DOHH2 (cell line): ENCODE results near the gene HTRA3.

Experiments
- H3F3A ChIP-seq: fragments of 200-600 bp; sonication (generic), shearing (Covaris generic); 2 replicates; pipeline ENCODE4 v1.6.0; 2016; ENCODE audit warnings: antibody characterized with exemption, mild to moderate bottlenecking; ENCODE audit not compliant: control insufficient read depth, insufficient read depth
- H3K27ac ChIP-seq: fragments of 200-600 bp; sonication (generic); 2 replicates; pipeline ENCODE4 v1.5.1; 2014; ENCODE audit warnings: low read depth, mild to moderate bottlenecking, low read length, moderate library complexity
- H3K27me3 ChIP-seq: fragments of 200-600 bp; sonication (generic); 2 replicates; pipeline ENCODE4 v1.6.1; 2014; ENCODE audit warnings: mild to moderate bottlenecking, low read length, mixed read lengths; ENCODE audit not compliant: control insufficient read depth
- H3K36me3 ChIP-seq: fragments of 200-600 bp; sonication (generic); 2 replicates; pipeline ENCODE4 v1.6.1; 2014; ENCODE audit warnings: mild to moderate bottlenecking, low read length, moderate library complexity, mixed read lengths; ENCODE audit not compliant: control insufficient read depth
- H3K4me1 ChIP-seq: fragments of 200-600 bp; sonication (generic); 2 replicates; pipeline ENCODE4 v1.6.1; 2014; ENCODE audit warnings: mild to moderate bottlenecking, low read length, mixed read lengths; ENCODE audit not compliant: control insufficient read depth
- H3K4me2 ChIP-seq: fragments of 200-600 bp; sonication (generic); 2 replicates; pipeline ENCODE4 v1.6.0; 2014; ENCODE audit warnings: mild to moderate bottlenecking, low read length, moderate library complexity
- H3K4me3 ChIP-seq: fragments of 200-600 bp; sonication (generic); 2 replicates; pipeline ENCODE4 v1.5.1; 2014; ENCODE audit warnings: mild to moderate bottlenecking, low read length, mixed read lengths
- H3K79me2 ChIP-seq: fragments of 200-600 bp; sonication (generic); 2 replicates; pipeline ENCODE4 v1.6.1; 2014; ENCODE audit warnings: mild to moderate bottlenecking, low read length, mixed read lengths; ENCODE audit not compliant: control insufficient read depth
- H3K9me2 ChIP-seq: fragments of 200-600 bp; sonication (generic); replicated peaks from 2 replicates; pipeline ENCODE4 v1.6.1; 2014; ENCODE audit warnings: mild to moderate bottlenecking, low read length, mixed read lengths; ENCODE audit not compliant: control insufficient read depth
- H3K9me3 ChIP-seq: fragments of 200-600 bp; sonication (generic); 2 replicates; pipeline ENCODE4 v1.6.1; 2014; ENCODE audit warnings: antibody characterized with exemption, low read length, mixed read lengths; ENCODE audit not compliant: control insufficient read depth, insufficient read depth
- H4K20me1 ChIP-seq: fragments of 200-600 bp; sonication (generic); 2 replicates; pipeline ENCODE4 v1.6.0; 2014; ENCODE audit warnings: low read depth, mild to moderate bottlenecking, antibody characterized with exemption, low read length, moderate library complexity; ENCODE audit not compliant: control insufficient read depth, insufficient read depth
- EZH2phosphoT487 ChIP-seq: fragments of 200-600 bp; sonication (generic); IDR thresholded peaks from 2 replicates; pipeline ENCODE4 v1.6.1; 2017; ENCODE audit warnings: borderline replicate concordance, mild to moderate bottlenecking, antibody characterized with exemption, low read length, moderate library complexity, mixed read lengths
- TF ChIP-seq, protein P1 (sequence below): fragments of 200-600 bp; sonication (generic); IDR thresholded peaks from one replicate; pipeline ENCODE4 v1.5.1; 2014; ENCODE audit warnings: antibody characterized with exemption, mild to moderate bottlenecking, low read depth, low read length; ENCODE audit not compliant: poor library complexity, severe bottlenecking

HTRA3 gene

DNA sequence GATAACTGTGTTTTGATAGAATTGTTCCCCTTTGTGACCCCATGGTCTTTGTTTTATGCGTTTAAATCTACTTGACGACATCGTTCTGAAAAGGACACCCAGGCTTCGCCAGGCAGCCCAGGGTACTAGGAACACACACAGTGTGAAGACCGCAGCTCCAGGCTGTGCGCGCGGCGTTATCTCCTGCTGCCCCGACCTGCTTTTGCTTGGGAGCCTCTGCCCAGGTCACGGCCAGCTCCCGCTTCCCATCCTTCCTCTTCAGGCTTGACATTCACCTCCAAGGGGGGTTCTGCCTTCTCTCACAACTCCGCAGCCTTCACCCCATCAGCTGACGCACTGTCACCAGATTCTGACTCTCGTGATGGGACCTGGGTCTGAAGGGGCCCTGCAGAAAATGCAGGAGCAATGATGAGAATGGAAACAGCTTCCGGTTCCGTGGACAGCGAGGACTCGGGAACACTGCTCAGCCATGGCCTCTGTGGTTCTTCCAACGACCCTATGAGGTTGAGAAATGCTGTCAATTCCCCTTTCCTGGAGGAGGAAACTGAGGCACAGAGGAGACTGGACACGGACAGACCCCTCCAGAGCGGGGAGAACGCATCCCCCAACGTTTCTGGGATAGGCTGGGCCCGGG lies 536 bp upstream of the HTRA3 start:
- Histone ChIP-seq H4K20me1 (no peaks in the 10 kb centered on the region), H3K79me2 (no peaks in the 10 kb centered on the region), H3K27me3 (no peaks in the 10 kb centered on the region), H3K4me3 (no peak overlapping the region), H3K9me2 (no peaks in the 10 kb centered on the region), H3K4me2 (no peak overlapping the region), H3K9me3 (no peaks in the 10 kb centered on the region), H3K27ac (no peak overlapping the region), H3K4me1 (no peaks in the 10 kb centered on the region), H3K36me3 (no peaks in the 10 kb centered on the region), H3F3A (no peaks in the 10 kb centered on the region)
- TF ChIP-seq EZH2phosphoT487 = no peak
- TF ChIP-seq, protein P1, sequence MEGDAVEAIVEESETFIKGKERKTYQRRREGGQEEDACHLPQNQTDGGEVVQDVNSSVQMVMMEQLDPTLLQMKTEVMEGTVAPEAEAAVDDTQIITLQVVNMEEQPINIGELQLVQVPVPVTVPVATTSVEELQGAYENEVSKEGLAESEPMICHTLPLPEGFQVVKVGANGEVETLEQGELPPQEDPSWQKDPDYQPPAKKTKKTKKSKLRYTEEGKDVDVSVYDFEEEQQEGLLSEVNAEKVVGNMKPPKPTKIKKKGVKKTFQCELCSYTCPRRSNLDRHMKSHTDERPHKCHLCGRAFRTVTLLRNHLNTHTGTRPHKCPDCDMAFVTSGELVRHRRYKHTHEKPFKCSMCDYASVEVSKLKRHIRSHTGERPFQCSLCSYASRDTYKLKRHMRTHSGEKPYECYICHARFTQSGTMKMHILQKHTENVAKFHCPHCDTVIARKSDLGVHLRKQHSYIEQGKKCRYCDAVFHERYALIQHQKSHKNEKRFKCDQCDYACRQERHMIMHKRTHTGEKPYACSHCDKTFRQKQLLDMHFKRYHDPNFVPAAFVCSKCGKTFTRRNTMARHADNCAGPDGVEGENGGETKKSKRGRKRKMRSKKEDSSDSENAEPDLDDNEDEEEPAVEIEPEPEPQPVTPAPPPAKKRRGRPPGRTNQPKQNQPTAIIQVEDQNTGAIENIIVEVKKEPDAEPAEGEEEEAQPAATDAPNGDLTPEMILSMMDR = no peak

GRCh38 chr4:8270418-8270771 lies 841 bp downstream of the HTRA3 start:
- TF ChIP-seq, protein P1 = no peak
- TF ChIP-seq EZH2phosphoT487 = no peak
- Histone ChIP-seq H3K79me2 (no peaks in the 10 kb centered on the region), H3K9me3 (no peaks in the 10 kb centered on the region), H3K9me2 (no peaks in the 10 kb centered on the region), H4K20me1 (no peaks in the 10 kb centered on the region), H3K4me3 (no peak overlapping the region), H3K27me3 (no peaks in the 10 kb centered on the region), H3K4me1 (no peaks in the 10 kb centered on the region), H3K27ac (no peak overlapping the region), H3K4me2 (no peak overlapping the region), H3F3A (no peaks in the 10 kb centered on the region), H3K36me3 (no peaks in the 10 kb centered on the region)

DNA sequence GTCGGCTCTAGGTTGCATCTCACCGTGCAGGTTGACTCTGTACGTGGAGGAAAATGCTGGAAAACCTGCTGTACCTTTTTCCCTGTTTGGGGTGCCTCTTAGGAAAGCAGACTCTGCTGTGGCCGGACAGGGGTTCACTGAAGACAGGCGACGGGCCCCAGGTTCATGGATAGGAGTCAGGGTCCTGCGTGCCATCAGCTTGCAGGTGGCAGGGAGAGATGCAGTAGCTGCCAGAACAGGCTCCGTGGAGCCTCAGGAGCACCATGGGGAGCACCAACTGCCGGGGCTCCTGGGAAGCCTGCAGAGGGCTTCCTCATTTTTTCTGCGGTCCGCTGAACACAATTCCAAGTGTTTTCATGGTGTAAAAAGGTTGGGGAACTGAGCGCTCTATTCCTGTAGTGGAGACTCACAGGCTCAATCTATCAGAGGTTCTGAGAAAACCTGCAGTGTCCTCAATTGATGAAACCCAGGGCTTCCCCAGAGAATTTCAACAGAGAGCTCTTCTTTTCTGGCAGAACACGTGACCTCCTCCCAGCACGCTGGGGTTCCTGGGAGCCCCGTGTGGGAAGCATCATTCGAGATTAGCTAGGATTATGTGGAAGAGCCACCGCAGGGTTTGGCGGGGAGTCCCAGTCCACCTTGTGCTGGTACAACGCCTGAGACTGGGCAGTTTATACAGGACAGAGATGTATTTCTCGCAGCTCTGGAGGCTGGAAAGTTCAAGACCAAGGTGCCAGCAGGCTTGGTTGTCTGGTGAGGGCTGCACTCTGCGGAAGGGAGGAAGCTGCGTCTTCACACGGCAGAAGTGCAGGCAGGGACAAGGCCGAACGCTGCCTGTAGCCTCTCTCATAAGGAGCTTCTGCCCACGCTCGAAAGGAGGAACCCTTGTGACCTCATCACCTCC lies 1.6 kb downstream of the HTRA3 start:
- H3K36me3 ChIP-seq = no peaks in the 10 kb centered on the region
- H3F3A ChIP-seq = no peaks in the 10 kb centered on the region
- no peaks in the 10 kb centered on the region for H3K9me2 ChIP-seq
- no peaks in the 10 kb centered on the region for H3K79me2 ChIP-seq
- H4K20me1 ChIP-seq = no peaks in the 10 kb centered on the region
- no peaks in the 10 kb centered on the region for H3K9me3 ChIP-seq
- H3K27me3 ChIP-seq = no peaks in the 10 kb centered on the region
- no peak overlapping the region for H3K4me3 ChIP-seq
- no peak overlapping the region for H3K4me2 ChIP-seq
- TF ChIP-seq EZH2phosphoT487 = no peak
- TF ChIP-seq, protein P1 = no peak
- H3K4me1 ChIP-seq = no peaks in the 10 kb centered on the region
- no peak overlapping the region for H3K27ac ChIP-seq
